Panc1 (cell line): ENCODE measurements around the gene PPP1R7. TPM values are rescaled to one million over a fixed set of nuclear protein-coding genes. Genes with fewer than 3 reads are reported as not detected.

Experiments used
- ATAC-seq: fragments of 200-7000 bp; cut with Tn5 transposase; 2 replicates; pipeline ENCODE4 v1.9.1; 2020; ENCODE audit warnings: mild to moderate bottlenecking, moderate library complexity
- BruUV-seq: library from RNA; stranded (reverse); fragments of 400-500 nt; replicated peaks from 2 replicates; lab custom pipeline; 2021; lab: Mats Ljungman, UMichigan
- CTCF ChIA-PET: fragments of 300-600 bp; sonication (Branson Sonifier 250); formaldehyde crosslinking; loops from one replicate; lab custom pipeline; 2022; ENCODE audit warnings: antibody characterized with exemption; lab: Charles Lee
- POLR2A ChIA-PET: fragments of 300-600 bp; sonication (Branson Sonifier 250); formaldehyde crosslinking; loops from one replicate; lab custom pipeline; 2022; ENCODE audit warnings: antibody characterized with exemption; lab: Charles Lee
- DNase-seq: peaks from one replicate; pipeline ENCODE4 v3.0.0-alpha.2; 2010; ENCODE audit warnings: low read depth, low spot score
- H3K27ac ChIP-seq: 2 replicates; pipeline ENCODE4 v1.5.1; 2011; ENCODE audit warnings: mild to moderate bottlenecking, low read length, inconsistent platforms
- H3K27me3 ChIP-seq: fragments of 200-500 bp; sonication (Bioruptor generic); 2 replicates; pipeline ENCODE4 v1.6.0; 2014; ENCODE audit warnings: low read length, inconsistent platforms; ENCODE audit not compliant: control insufficient read depth, insufficient read depth
- H3K36me3 ChIP-seq: fragments of 200-500 bp; sonication (Bioruptor generic); 2 replicates; pipeline ENCODE4 v1.5.1; 2014; ENCODE audit warnings: inconsistent platforms, mild to moderate bottlenecking, low read length, moderate library complexity; ENCODE audit not compliant: control insufficient read depth, insufficient read depth
- H3K4me1 ChIP-seq: 2 replicates; pipeline ENCODE4 v1.5.1; 2011; ENCODE audit warnings: inconsistent platforms, mild to moderate bottlenecking, low read length, moderate library complexity; ENCODE audit not compliant: control insufficient read depth, insufficient read depth
- H3K4me3 ChIP-seq, 2 experiments: 2 replicates each; pipeline ENCODE4 v1.5.1; 2011 to 2012; ENCODE audit warnings: low read depth in 2 of 2, low read length in 2 of 2, mild to moderate bottlenecking in 2 of 2, inconsistent platforms in 1 of 2, moderate library complexity in 1 of 2
- H3K9me3 ChIP-seq: fragments of 200-500 bp; sonication (Bioruptor generic); 2 replicates; pipeline ENCODE4 v1.5.1; 2014; ENCODE audit warnings: low read depth, mild to moderate bottlenecking, inconsistent platforms, low read length, moderate library complexity; ENCODE audit not compliant: control insufficient read depth, insufficient read depth
- CTCF ChIP-seq: fragments of 450-650 bp; IDR thresholded peaks from 2 replicates; pipeline ENCODE4 v1.5.1; 2017; ENCODE audit warnings: mild to moderate bottlenecking
- POLR2AphosphoS5 ChIP-seq: IDR thresholded peaks from 2 replicates; pipeline ENCODE4 v1.6.1; 2012; ENCODE audit warnings: mild to moderate bottlenecking, low read depth, low read length, moderate library complexity
- REST ChIP-seq, 2 experiments: IDR thresholded peaks; 2 replicates each; pipeline ENCODE4 v1.6.1; 2011 to 2012; ENCODE audit warnings: low read depth in 2 of 2, control low read depth in 1 of 2, low read length in 1 of 2, mild to moderate bottlenecking in 1 of 2, moderate library complexity in 1 of 2; ENCODE audit not compliant: insufficient read depth in 1 of 2
- SIN3A ChIP-seq: IDR thresholded peaks from 2 replicates; pipeline ENCODE4 v1.6.1; 2012; ENCODE audit warnings: low read depth, mild to moderate bottlenecking, low read length, moderate library complexity, borderline replicate concordance; ENCODE audit not compliant: insufficient read depth
- TCF7L2 ChIP-seq: IDR thresholded peaks from 2 replicates; pipeline ENCODE4 v1.6.1; 2011; ENCODE audit warnings: mild to moderate bottlenecking, low read depth, low read length, inconsistent platforms
- in situ Hi-C: cut with HindIII; loops from 2 replicates; pipeline ENCODE4 v1.10.0; 2016; ENCODE audit warnings: low sequenced_read_pairs, low pct_unique_long_range_greater_than_20kb
- intact Hi-C: fragments of 100-400 bp; cut with micrococcal nuclease; formaldehyde crosslinking; loops from one replicate; pipeline ENCODE4 v1.10.0; 2022; ENCODE audit not compliant: unreplicated experiment
- total RNA-seq: library from RNA; stranded (reverse); gene quantifications from one replicate; pipeline ENCODE4 v1.2.1, GENCODE V29; 2021; ENCODE audit not compliant: unreplicated experiment

Gene PPP1R7
- total RNA-seq, 1 experiment from 2014 or later: 64.2 TPM

- TF ChIP-seq TCF7L2 (no peak), SIN3A (no peak), POLR2AphosphoS5 (no peak), CTCF (no peak), REST (IDR thresholded peaks at IDR 0.05; ENCODE audit: insufficient read depth in 1 of 2, low read depth in 2 of 2, low read length in 1 of 2) (no peak)
- ChIA-PET CTCF (no interaction called here), POLR2A (no interaction called here)
- BruUV-seq: no TSS peak
- Histone ChIP-seq H3K9me3 (no peaks in the 10 kb centered on the region), H3K36me3 (no peaks in the 10 kb centered on the region), H3K4me3 (no peak overlapping the region), H3K27ac (no peak overlapping the region), H3K4me1 (no peaks in the 10 kb centered on the region; the same call in 1 of the 2 replicates), H3K27me3 (no peaks in the 10 kb centered on the region)
- ATAC-seq (no peak; the same call in 1 of the 2 replicates), DNase-seq (no peak)
- in situ Hi-C loops (no loop called here), intact Hi-C loops (no loop called here)
Measured at GRCh38 chr2:241189093-241189855, 39.0 kb downstream of the PPP1R7 start.

GRCh38 chr2:241189856-241190201 lies 39.6 kb downstream of the PPP1R7 start:
- BruUV-seq: no TSS peak
- ChIA-PET CTCF (no interaction called here), POLR2A (no interaction called here)
- intact Hi-C loops (no loop called here), in situ Hi-C loops (no loop called here)
- TF ChIP-seq CTCF: no peak
- TF ChIP-seq POLR2AphosphoS5: no peak
- no peak for TF ChIP-seq REST (IDR thresholded peaks at IDR 0.05; ENCODE audit: insufficient read depth in 1 of 2, low read depth in 2 of 2, low read length in 1 of 2)
- no peak for TF ChIP-seq TCF7L2
- no peak for TF ChIP-seq SIN3A
- DNase-seq: no peak
- H3K27me3 ChIP-seq: no peaks in the 10 kb centered on the region
- H3K36me3 ChIP-seq: no peaks in the 10 kb centered on the region
- H3K27ac ChIP-seq: no peak overlapping the region
- no peaks in the 10 kb centered on the region for H3K9me3 ChIP-seq
- H3K4me1 ChIP-seq: no peaks in the 10 kb centered on the region; the same call in 1 of the 2 replicates
- H3K4me3 ChIP-seq: no peak overlapping the region
- peak; percentile 52; the same call in 1 of the 2 replicates for ATAC-seq
